SK-N-SH treated with all-trans-retinoic acid at 6 μM for 48 hours (cell line): ENCODE data around the gene RXRG.

Source experiments
- ATAC-seq: fragments of 200-7000 bp; cut with Tn5 transposase; 3 replicates; pipeline ENCODE4 v1.9.1; 2020; ENCODE audit warnings: mild to moderate bottlenecking, moderate library complexity
- ARNTL ChIP-seq: fragments of 450-650 bp; formaldehyde crosslinking; IDR thresholded peaks from 2 replicates; pipeline ENCODE4 v1.5.0; 2020; ENCODE audit warnings: low read depth, mild to moderate bottlenecking, moderate library complexity, borderline replicate concordance
- BACH2 ChIP-seq: fragments of 250-450 bp; sonication (Bioruptor Pico); IDR thresholded peaks from 2 replicates; pipeline ENCODE4 v1.9.0; 2021; ENCODE audit warnings: mild to moderate bottlenecking, borderline replicate concordance
- CSDC2 ChIP-seq: fragments of 250-450 bp; sonication (Bioruptor Pico); IDR thresholded peaks from 2 replicates; pipeline ENCODE4 v1.5.0; 2020; ENCODE audit warnings: mild to moderate bottlenecking, moderate library complexity
- ESRRG ChIP-seq: fragments of 250-450 bp; sonication (Bioruptor Pico); IDR thresholded peaks from 2 replicates; pipeline ENCODE4 v1.6.1; 2021; ENCODE audit warnings: mild to moderate bottlenecking
- GLIS3 ChIP-seq: fragments of 250-450 bp; sonication (Bioruptor Pico); IDR thresholded peaks from 2 replicates; pipeline ENCODE4 v1.5.0; 2020; ENCODE audit warnings: mild to moderate bottlenecking, moderate library complexity
- ISL1 ChIP-seq: fragments of 250-450 bp; sonication (Bioruptor Pico); IDR thresholded peaks from 2 replicates; pipeline ENCODE4 v2.1.2; 2022; ENCODE audit warnings: mild to moderate bottlenecking, moderate library complexity
- OSR1 ChIP-seq: fragments of 250-450 bp; sonication (Bioruptor Pico); IDR thresholded peaks from 2 replicates; pipeline ENCODE4 v1.8.0; 2022; ENCODE audit warnings: moderate library complexity, mild to moderate bottlenecking, inconsistent platforms
- PPARA ChIP-seq: fragments of 250-450 bp; sonication (Bioruptor Pico); IDR thresholded peaks from 2 replicates; pipeline ENCODE4 v1.5.0; 2020; ENCODE audit warnings: mild to moderate bottlenecking, borderline replicate concordance
- SNAI2 ChIP-seq: fragments of 250-450 bp; sonication (Bioruptor Pico); IDR thresholded peaks from 2 replicates; pipeline ENCODE4 v1.5.0; 2020; ENCODE audit warnings: mild to moderate bottlenecking, moderate library complexity
- TCF4 ChIP-seq: fragments of 250-450 bp; sonication (Bioruptor Pico); IDR thresholded peaks from 2 replicates; pipeline ENCODE4 v1.8.0; 2021; ENCODE audit warnings: mild to moderate bottlenecking, moderate library complexity, borderline replicate concordance
- TOX ChIP-seq: fragments of 250-450 bp; sonication (Bioruptor Pico); IDR thresholded peaks from 2 replicates; pipeline ENCODE4 v1.8.0; 2021; ENCODE audit warnings: mild to moderate bottlenecking, moderate library complexity, borderline replicate concordance
- ZC3H10 ChIP-seq: fragments of 250-450 bp; sonication (Bioruptor Pico); IDR thresholded peaks from 2 replicates; pipeline ENCODE4 v1.5.1; 2021; ENCODE audit warnings: mild to moderate bottlenecking, moderate library complexity
- ZFP30 ChIP-seq: fragments of 450-650 bp; formaldehyde crosslinking; IDR thresholded peaks from 2 replicates; pipeline ENCODE4 v1.5.0; 2022; ENCODE audit warnings: mild to moderate bottlenecking, moderate library complexity
- ZNF565 ChIP-seq: fragments of 450-650 bp; formaldehyde crosslinking; conservative IDR thresholded peaks from 2 replicates; pipeline ENCODE4 v1.5.0; 2020; ENCODE audit warnings: low read depth, mild to moderate bottlenecking, moderate library complexity
- ZNF70 ChIP-seq: fragments of 450-650 bp; formaldehyde crosslinking; IDR thresholded peaks from 2 replicates; pipeline ENCODE4 v1.5.0; 2020; ENCODE audit warnings: mild to moderate bottlenecking, moderate library complexity
- ZNF8 ChIP-seq: fragments of 450-650 bp; formaldehyde crosslinking; IDR thresholded peaks from 2 replicates; pipeline ENCODE4 v1.5.0; 2020; ENCODE audit warnings: mild to moderate bottlenecking, moderate library complexity
- TF ChIP-seq, protein P1 (sequence below): fragments of 250-450 bp; sonication (Bioruptor Pico); IDR thresholded peaks from 2 replicates; pipeline ENCODE4 v1.5.0; 2020; ENCODE audit warnings: mild to moderate bottlenecking, moderate library complexity
- TF ChIP-seq, protein P2 (sequence below): fragments of 250-450 bp; sonication (Bioruptor Pico); IDR thresholded peaks from 2 replicates; pipeline ENCODE4 v1.5.1; 2020; ENCODE audit warnings: low read depth, mild to moderate bottlenecking, moderate library complexity
- TF ChIP-seq, protein P3 (sequence below): fragments of 250-450 bp; sonication (Bioruptor Pico); IDR thresholded peaks from 2 replicates; pipeline ENCODE4 v1.5.1; 2021; ENCODE audit warnings: mild to moderate bottlenecking, moderate library complexity
- TF ChIP-seq, protein P4 (sequence below): fragments of 250-450 bp; sonication (Bioruptor Pico); IDR thresholded peaks from 2 replicates; pipeline ENCODE4 v1.8.0; 2021; ENCODE audit warnings: low read depth, mild to moderate bottlenecking, moderate library complexity, borderline replicate concordance
- TF ChIP-seq, protein P5 (sequence below): fragments of 250-450 bp; sonication (Bioruptor Pico); IDR thresholded peaks from 2 replicates; pipeline ENCODE4 v1.8.0; 2020; ENCODE audit warnings: mild to moderate bottlenecking, moderate library complexity, borderline replicate concordance

Gene RXRG

DNA sequence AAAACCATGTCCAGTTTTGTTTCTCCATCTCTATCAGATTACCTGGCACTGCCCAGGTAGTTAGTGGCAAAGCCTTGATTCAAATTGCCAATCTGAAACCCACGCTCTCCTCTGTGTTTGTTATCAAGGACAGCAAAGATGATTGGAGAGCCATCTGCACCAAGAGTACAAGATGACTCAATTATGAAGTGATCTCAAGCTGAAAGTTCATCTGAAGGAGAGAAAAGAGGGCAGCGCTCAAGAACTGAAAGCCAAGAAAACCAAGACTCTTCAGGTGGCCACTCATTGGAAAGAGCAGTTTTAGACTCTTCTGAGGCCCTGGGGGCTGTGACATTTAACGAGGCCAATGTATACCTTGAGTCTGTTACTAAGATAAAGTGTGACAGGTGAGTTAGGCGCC lies 13.8 kb downstream of the RXRG start:
- ATAC-seq, result no peak
- TF ChIP-seq ZNF565 (CRISPR knock-in tag) (no peak), ISL1 (CRISPR knock-in tag) (no peak), ZNF8 (CRISPR knock-in tag) (no peak)

DNA sequence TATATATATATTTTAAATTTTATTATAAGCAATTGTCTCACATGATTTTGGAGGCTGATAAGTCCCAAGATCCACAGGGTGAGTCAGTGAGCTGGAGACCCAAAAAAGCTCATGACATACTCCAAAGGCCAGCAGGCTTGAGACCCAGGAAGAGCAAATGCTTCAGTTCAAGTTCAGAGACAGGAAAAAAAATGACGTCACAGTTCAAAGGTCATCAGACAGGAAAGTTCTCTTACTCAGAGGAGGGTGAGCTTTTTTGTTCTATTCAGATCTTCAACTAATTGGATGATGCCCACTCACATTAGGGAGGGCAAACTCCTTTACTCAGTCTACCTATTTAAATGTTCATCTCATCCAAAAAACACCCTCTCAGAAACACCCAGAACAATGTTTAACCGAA lies 18.2 kb downstream of the RXRG start:
- no peak for ATAC-seq
- TF ChIP-seq, protein P1, sequence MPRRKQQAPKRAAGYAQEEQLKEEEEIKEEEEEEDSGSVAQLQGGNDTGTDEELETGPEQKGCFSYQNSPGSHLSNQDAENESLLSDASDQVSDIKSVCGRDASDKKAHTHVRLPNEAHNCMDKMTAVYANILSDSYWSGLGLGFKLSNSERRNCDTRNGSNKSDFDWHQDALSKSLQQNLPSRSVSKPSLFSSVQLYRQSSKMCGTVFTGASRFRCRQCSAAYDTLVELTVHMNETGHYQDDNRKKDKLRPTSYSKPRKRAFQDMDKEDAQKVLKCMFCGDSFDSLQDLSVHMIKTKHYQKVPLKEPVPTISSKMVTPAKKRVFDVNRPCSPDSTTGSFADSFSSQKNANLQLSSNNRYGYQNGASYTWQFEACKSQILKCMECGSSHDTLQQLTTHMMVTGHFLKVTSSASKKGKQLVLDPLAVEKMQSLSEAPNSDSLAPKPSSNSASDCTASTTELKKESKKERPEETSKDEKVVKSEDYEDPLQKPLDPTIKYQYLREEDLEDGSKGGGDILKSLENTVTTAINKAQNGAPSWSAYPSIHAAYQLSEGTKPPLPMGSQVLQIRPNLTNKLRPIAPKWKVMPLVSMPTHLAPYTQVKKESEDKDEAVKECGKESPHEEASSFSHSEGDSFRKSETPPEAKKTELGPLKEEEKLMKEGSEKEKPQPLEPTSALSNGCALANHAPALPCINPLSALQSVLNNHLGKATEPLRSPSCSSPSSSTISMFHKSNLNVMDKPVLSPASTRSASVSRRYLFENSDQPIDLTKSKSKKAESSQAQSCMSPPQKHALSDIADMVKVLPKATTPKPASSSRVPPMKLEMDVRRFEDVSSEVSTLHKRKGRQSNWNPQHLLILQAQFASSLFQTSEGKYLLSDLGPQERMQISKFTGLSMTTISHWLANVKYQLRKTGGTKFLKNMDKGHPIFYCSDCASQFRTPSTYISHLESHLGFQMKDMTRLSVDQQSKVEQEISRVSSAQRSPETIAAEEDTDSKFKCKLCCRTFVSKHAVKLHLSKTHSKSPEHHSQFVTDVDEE (CRISPR knock-in tag), result no peak
- TF ChIP-seq GLIS3 (CRISPR knock-in tag) (no peak), ISL1 (CRISPR knock-in tag) (no peak), ZNF8 (CRISPR knock-in tag) (no peak), ARNTL (CRISPR knock-in tag) (no peak)
- TF ChIP-seq, protein P2, sequence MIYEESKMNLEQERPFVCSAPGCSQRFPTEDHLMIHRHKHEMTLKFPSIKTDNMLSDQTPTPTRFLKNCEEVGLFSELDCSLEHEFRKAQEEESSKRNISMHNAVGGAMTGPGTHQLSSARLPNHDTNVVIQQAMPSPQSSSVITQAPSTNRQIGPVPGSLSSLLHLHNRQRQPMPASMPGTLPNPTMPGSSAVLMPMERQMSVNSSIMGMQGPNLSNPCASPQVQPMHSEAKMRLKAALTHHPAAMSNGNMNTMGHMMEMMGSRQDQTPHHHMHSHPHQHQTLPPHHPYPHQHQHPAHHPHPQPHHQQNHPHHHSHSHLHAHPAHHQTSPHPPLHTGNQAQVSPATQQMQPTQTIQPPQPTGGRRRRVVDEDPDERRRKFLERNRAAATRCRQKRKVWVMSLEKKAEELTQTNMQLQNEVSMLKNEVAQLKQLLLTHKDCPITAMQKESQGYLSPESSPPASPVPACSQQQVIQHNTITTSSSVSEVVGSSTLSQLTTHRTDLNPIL (CRISPR knock-in tag), result no peak
- TF ChIP-seq, protein P3, sequence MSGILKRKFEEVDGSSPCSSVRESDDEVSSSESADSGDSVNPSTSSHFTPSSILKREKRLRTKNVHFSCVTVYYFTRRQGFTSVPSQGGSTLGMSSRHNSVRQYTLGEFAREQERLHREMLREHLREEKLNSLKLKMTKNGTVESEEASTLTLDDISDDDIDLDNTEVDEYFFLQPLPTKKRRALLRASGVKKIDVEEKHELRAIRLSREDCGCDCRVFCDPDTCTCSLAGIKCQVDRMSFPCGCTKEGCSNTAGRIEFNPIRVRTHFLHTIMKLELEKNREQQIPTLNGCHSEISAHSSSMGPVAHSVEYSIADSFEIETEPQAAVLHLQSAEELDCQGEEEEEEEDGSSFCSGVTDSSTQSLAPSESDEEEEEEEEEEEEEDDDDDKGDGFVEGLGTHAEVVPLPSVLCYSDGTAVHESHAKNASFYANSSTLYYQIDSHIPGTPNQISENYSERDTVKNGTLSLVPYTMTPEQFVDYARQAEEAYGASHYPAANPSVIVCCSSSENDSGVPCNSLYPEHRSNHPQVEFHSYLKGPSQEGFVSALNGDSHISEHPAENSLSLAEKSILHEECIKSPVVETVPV (CRISPR knock-in tag), result no peak

DNA sequence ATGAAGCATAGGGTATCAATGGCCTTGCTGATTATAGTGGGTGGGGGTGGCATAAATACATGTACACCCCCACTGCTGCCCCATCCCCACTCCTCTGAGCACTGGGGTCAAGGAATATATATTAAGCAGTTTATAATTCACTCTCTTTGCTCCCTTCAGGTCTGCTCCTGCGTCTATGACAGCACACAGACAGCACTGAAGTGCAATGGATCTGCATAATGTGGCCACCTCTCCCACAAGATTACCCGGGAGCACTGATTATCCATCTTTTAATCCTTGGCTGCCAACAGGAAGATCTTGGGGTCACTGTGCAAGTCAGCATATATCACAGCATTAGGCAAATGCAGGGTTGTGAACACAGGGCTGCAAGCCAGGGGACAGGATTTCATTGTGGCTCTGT lies 19.3 kb downstream of the RXRG start:
- TF ChIP-seq, protein P4, sequence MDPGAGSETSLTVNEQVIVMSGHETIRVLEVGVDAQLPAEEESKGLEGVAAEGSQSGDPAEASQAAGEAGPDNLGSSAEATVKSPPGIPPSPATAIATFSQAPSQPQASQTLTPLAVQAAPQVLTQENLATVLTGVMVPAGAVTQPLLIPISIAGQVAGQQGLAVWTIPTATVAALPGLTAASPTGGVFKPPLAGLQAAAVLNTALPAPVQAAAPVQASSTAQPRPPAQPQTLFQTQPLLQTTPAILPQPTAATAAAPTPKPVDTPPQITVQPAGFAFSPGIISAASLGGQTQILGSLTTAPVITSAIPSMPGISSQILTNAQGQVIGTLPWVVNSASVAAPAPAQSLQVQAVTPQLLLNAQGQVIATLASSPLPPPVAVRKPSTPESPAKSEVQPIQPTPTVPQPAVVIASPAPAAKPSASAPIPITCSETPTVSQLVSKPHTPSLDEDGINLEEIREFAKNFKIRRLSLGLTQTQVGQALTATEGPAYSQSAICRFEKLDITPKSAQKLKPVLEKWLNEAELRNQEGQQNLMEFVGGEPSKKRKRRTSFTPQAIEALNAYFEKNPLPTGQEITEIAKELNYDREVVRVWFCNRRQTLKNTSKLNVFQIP (CRISPR knock-in tag), result no peak
- TF ChIP-seq GLIS3 (CRISPR knock-in tag), result no peak
- TF ChIP-seq TOX (CRISPR knock-in tag), result no peak
- TF ChIP-seq, protein P5, sequence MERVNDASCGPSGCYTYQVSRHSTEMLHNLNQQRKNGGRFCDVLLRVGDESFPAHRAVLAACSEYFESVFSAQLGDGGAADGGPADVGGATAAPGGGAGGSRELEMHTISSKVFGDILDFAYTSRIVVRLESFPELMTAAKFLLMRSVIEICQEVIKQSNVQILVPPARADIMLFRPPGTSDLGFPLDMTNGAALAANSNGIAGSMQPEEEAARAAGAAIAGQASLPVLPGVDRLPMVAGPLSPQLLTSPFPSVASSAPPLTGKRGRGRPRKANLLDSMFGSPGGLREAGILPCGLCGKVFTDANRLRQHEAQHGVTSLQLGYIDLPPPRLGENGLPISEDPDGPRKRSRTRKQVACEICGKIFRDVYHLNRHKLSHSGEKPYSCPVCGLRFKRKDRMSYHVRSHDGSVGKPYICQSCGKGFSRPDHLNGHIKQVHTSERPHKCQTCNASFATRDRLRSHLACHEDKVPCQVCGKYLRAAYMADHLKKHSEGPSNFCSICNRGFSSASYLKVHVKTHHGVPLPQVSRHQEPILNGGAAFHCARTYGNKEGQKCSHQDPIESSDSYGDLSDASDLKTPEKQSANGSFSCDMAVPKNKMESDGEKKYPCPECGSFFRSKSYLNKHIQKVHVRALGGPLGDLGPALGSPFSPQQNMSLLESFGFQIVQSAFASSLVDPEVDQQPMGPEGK (CRISPR knock-in tag), result no peak
- TF ChIP-seq CSDC2 (CRISPR knock-in tag), result no peak
- no peak for TF ChIP-seq ZC3H10 (CRISPR knock-in tag)
- no peak for TF ChIP-seq OSR1 (CRISPR knock-in tag)
- TF ChIP-seq, protein P2 (CRISPR knock-in tag), result no peak
- TF ChIP-seq, protein P1 (CRISPR knock-in tag), result no peak
- no peak for TF ChIP-seq ZNF565 (CRISPR knock-in tag)
- no peak for TF ChIP-seq ISL1 (CRISPR knock-in tag)
- TF ChIP-seq ZFP30, result no peak
- no peak for TF ChIP-seq ZNF8 (CRISPR knock-in tag)
- TF ChIP-seq ESRRG (CRISPR knock-in tag), result no peak
- no peak for TF ChIP-seq ARNTL (CRISPR knock-in tag)
- TF ChIP-seq TCF4 (CRISPR knock-in tag), result no peak
- TF ChIP-seq BACH2 (CRISPR knock-in tag), result no peak
- TF ChIP-seq SNAI2 (CRISPR knock-in tag), result no peak
- TF ChIP-seq PPARA (CRISPR knock-in tag), result no peak
- no peak for TF ChIP-seq ZNF70
- ATAC-seq, result no peak
